PFSK-1 (cell line): ENCODE data around the gene USE1.
A peak's percentile ranks its signal among the peaks of the same experiment; 100 is the strongest.

Source experiments
- FOXP2 ChIP-seq: optimal IDR thresholded peaks from 2 replicates; pipeline ENCODE3; 2011; ENCODE audit warnings: borderline replicate concordance, control low read depth, inconsistent platforms; ENCODE audit not compliant: insufficient read depth; ENCODE audit errors: extremely low read length, extremely low read depth
- POLR2AphosphoS5 ChIP-seq: IDR thresholded peaks from 2 replicates; pipeline ENCODE4 v1.6.1; 2012; ENCODE audit warnings: low read depth, mild to moderate bottlenecking, control low read depth, low read length, moderate library complexity
- REST ChIP-seq, 2 experiments: IDR thresholded peaks; 2 replicates each; pipeline versions ENCODE4 v1.6.1 to v1.8.0; 2011 to 2012; ENCODE audit warnings: low read depth in 2 of 2, low read length in 2 of 2, control low read depth in 1 of 2, inconsistent platforms in 1 of 2, mild to moderate bottlenecking in 1 of 2, moderate library complexity in 1 of 2; ENCODE audit not compliant: insufficient read depth in 1 of 2
- SIN3A ChIP-seq: IDR thresholded peaks from 2 replicates; pipeline ENCODE4 v1.6.1; 2012; ENCODE audit warnings: mild to moderate bottlenecking, low read length, moderate library complexity, borderline replicate concordance; ENCODE audit not compliant: insufficient read depth
- TAF1 ChIP-seq: IDR thresholded peaks from 2 replicates; pipeline ENCODE4 v1.6.1; 2012; ENCODE audit warnings: low read length, control low read depth, borderline replicate concordance; ENCODE audit not compliant: insufficient read depth

Gene USE1

GRCh38 chr19:17262557-17262956 lies 47.4 kb downstream of the USE1 start:
- no peak for TF ChIP-seq SIN3A
- no peak for TF ChIP-seq REST (IDR thresholded peaks at IDR 0.05; ENCODE audit: insufficient read depth in 1 of 2, low read depth in 2 of 2, low read length in 2 of 2)
- no peak for TF ChIP-seq FOXP2
- TF ChIP-seq POLR2AphosphoS5 = no peak
- no peak for TF ChIP-seq TAF1

- TF ChIP-seq TAF1 (no peak), POLR2AphosphoS5 (no peak), FOXP2 (no peak), SIN3A (no peak), REST (IDR thresholded peaks at IDR 0.05; ENCODE audit: insufficient read depth in 1 of 2, low read depth in 2 of 2, low read length in 2 of 2) (no peak)
Observed at GRCh38 chr19:17263712-17264640, 48.8 kb downstream of the USE1 start.

- no peak for TF ChIP-seq POLR2AphosphoS5
- peak; percentile 53 for TF ChIP-seq FOXP2
Observed at GRCh38 chr19:17264641-17264979, 49.5 kb downstream of the USE1 start, which contains the start of gene USHBP1. USHBP1 (minus strand) TSS chr19:17264745; CDS start chr19:17264299, 446 bp downstream.

GRCh38 chr19:17266026-17266425 lies 50.9 kb downstream of the USE1 start:
- TF ChIP-seq REST (IDR thresholded peaks at IDR 0.05; ENCODE audit: insufficient read depth in 1 of 2, low read depth in 2 of 2, low read length in 2 of 2) (no peak), POLR2AphosphoS5 (no peak), FOXP2 (no peak), TAF1 (no peak), SIN3A (no peak)

GRCh38 chr19:17266589-17266974 lies 51.4 kb downstream of the USE1 start:
- TF ChIP-seq REST (IDR thresholded peaks at IDR 0.05; ENCODE audit: insufficient read depth in 1 of 2, low read depth in 2 of 2, low read length in 2 of 2) = no peak
- TF ChIP-seq SIN3A = no peak
- no peak for TF ChIP-seq FOXP2
- TF ChIP-seq POLR2AphosphoS5 = no peak
- TF ChIP-seq TAF1 = no peak
